Measurements from ENCODE around the gene FBXO28.
A peak's percentile ranks its signal among the peaks of the same experiment; 100 is the strongest.

FBXO28 gene

GRCh38 chr1:224095867-224096266 lies 18.0 kb upstream of the FBXO28 start:
- DNase-seq, result no peak

GRCh38 chr1:224096773-224097172 lies 17.1 kb upstream of the FBXO28 start:
- no peak for DNase-seq

- DNase-seq, result no peak
These were observed 15.9 kb upstream of the FBXO28 start for GRCh38 chr1:224098007-224098406.

GRCh38 chr1:224106568-224107281 lies 7.2 kb upstream of the FBXO28 start:
- peak; percentile 78 for DNase-seq

- DNase-seq, result no peak
These were observed 6.7 kb upstream of the FBXO28 start for GRCh38 chr1:224107282-224107625.

GRCh38 chr1:224108991-224109390 lies 4.9 kb upstream of the FBXO28 start:
- DNase-seq, result no peak

- no peak for DNase-seq
These were observed 3.9 kb upstream of the FBXO28 start for GRCh38 chr1:224109981-224110380.

GRCh38 chr1:224113005-224113404 lies 906 bp upstream of the FBXO28 start:
- DNase-seq, result no peak

- no peak for DNase-seq
These were observed 380 bp upstream of the FBXO28 start for GRCh38 chr1:224113545-224113917.

- no peak for DNase-seq
These were observed 870 bp downstream of the FBXO28 start for GRCh38 chr1:224114787-224115175.

GRCh38 chr1:224116131-224116530 lies 2.2 kb downstream of the FBXO28 start:
- DNase-seq, result peak; percentile 42

GRCh38 chr1:224118688-224119087 lies 4.8 kb downstream of the FBXO28 start:
- no peak for DNase-seq

- no peak for DNase-seq
These were observed 9.2 kb downstream of the FBXO28 start for GRCh38 chr1:224123136-224123535.

- DNase-seq, result no peak
These were observed 10.3 kb downstream of the FBXO28 start for GRCh38 chr1:224124220-224124619.

GRCh38 chr1:224127925-224128819 lies 14.3 kb downstream of the FBXO28 start:
- DNase-seq, result no peak

GRCh38 chr1:224131253-224131652 lies 17.3 kb downstream of the FBXO28 start:
- no peak for DNase-seq

GRCh38 chr1:224132901-224133300 lies 19.0 kb downstream of the FBXO28 start:
- DNase-seq, result no peak

- DNase-seq, result no peak
These were observed 19.9 kb downstream of the FBXO28 start for GRCh38 chr1:224133741-224134299.

GRCh38 chr1:224137518-224137917 lies 23.6 kb downstream of the FBXO28 start:
- DNase-seq, result no peak

- DNase-seq, result no peak
These were observed 24.3 kb downstream of the FBXO28 start for GRCh38 chr1:224138198-224138597.

- DNase-seq, result no peak
These were observed 27.8 kb downstream of the FBXO28 start for GRCh38 chr1:224141693-224142092.

GRCh38 chr1:224149709-224150108 lies 35.8 kb downstream of the FBXO28 start:
- no peak for DNase-seq

- DNase-seq, result no peak
These were observed 37.2 kb downstream of the FBXO28 start for GRCh38 chr1:224151117-224151516.

- no peak for DNase-seq
These were observed 43.4 kb downstream of the FBXO28 start for GRCh38 chr1:224157316-224157715.
